C4-2B (cell line): ENCODE measurements around the gene PTGR1.

Experiments
- CTCF ChIP-seq: fragments of 450-650 bp; conservative IDR thresholded peaks from 2 replicates; pipeline ENCODE4 v1.5.1; 2017; ENCODE audit warnings: mild to moderate bottlenecking
- ZFX ChIP-seq: fragments of 450-650 bp; IDR thresholded peaks from 2 replicates; pipeline ENCODE4 v1.6.1; 2017

DNA sequence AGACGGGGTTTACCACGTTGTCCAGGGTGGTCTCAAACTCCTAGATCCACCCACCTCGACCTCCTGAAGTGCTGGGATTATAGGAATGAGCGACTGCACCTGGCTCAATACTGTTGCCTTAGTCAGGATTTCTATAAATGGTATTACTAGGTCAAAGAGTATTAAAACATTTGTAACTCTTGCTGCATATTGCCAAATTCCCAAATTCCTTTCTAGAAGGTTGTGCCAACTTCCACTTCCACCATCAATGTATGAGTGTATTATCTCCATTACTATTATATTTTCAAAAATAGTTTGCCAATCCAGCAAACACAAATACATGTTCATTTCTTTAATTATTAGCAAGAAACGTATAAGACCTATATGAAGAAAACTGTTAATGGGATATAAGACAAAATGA, 10.6 kb downstream of the PTGR1 start:
- no peak for TF ChIP-seq CTCF
- no peak for TF ChIP-seq ZFX
